ENCODE data around the gene POU2AF1. TPM values are rescaled to one million over a fixed set of nuclear protein-coding genes. Genes with fewer than 3 reads are reported as not detected.

Gene POU2AF1
- polyA plus RNA-seq, 2 of the 4 experiments (the other 2 are of a cell fraction) = not detected

DNA sequence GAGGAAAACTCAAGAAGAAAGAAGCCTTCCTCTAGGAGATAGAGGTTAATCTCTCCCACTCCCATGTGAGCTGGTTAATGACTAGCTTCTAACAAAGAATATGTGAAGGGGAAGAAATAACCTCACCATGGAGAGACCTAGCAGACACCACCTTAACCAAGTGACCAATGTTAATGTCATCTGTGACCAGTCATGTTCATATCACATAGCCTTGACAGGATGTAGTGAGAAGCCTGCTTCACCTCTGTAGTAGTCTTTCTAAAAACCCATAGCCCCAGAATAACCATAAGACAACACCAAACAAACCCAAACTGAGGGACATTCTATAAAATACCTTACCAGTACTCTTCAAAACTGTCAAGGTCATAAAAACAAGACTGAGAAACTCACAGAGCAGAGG is 21.5 kb upstream of the POU2AF1 start:
- Histone ChIP-seq H3K4me2 (no peak overlapping the region), H3K4me3 (no peak overlapping the region), H3K9me3 (no peaks in the 10 kb centered on the region), H3K4me1 (no peaks in the 10 kb centered on the region), H3K27ac (no peak overlapping the region)
- DNase-seq (ENCODE audit: low read depth in 1 of 2, low spot score in 1 of 2) = no peak
- TF ChIP-seq NR3C1 (IDR thresholded peaks at IDR 0.05) = no peak
- TF ChIP-seq HOXB5 (CRISPR knock-in tag; IDR thresholded peaks at IDR 0.05) = no peak
- no peak for TF ChIP-seq NFE2L2 (conservative IDR thresholded peaks at IDR 0.05; ENCODE audit: low read length)
- TF ChIP-seq PHF8 (IDR thresholded peaks at IDR 0.05; ENCODE audit: borderline replicate concordance, low read depth) = no peak
- TF ChIP-seq, protein P1, sequence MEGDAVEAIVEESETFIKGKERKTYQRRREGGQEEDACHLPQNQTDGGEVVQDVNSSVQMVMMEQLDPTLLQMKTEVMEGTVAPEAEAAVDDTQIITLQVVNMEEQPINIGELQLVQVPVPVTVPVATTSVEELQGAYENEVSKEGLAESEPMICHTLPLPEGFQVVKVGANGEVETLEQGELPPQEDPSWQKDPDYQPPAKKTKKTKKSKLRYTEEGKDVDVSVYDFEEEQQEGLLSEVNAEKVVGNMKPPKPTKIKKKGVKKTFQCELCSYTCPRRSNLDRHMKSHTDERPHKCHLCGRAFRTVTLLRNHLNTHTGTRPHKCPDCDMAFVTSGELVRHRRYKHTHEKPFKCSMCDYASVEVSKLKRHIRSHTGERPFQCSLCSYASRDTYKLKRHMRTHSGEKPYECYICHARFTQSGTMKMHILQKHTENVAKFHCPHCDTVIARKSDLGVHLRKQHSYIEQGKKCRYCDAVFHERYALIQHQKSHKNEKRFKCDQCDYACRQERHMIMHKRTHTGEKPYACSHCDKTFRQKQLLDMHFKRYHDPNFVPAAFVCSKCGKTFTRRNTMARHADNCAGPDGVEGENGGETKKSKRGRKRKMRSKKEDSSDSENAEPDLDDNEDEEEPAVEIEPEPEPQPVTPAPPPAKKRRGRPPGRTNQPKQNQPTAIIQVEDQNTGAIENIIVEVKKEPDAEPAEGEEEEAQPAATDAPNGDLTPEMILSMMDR (IDR thresholded peaks at IDR 0.05) = no peak
- TF ChIP-seq POLR2A (IDR thresholded peaks at IDR 0.05; ENCODE audit: low read length) = no peak
- no peak for TF ChIP-seq RARB (CRISPR knock-in tag; IDR thresholded peaks at IDR 0.05)
- no peak for TF ChIP-seq EHF (CRISPR knock-in tag; IDR thresholded peaks at IDR 0.05)
- no peak for TF ChIP-seq POLR2AphosphoS2 (conservative IDR thresholded peaks at IDR 0.05; ENCODE audit: low read length)
- no peak for FAIRE-seq
- ChIA-PET POLR2A (no interaction called here), CTCF (no interaction called here)
- ATAC-seq = no peak

DNA sequence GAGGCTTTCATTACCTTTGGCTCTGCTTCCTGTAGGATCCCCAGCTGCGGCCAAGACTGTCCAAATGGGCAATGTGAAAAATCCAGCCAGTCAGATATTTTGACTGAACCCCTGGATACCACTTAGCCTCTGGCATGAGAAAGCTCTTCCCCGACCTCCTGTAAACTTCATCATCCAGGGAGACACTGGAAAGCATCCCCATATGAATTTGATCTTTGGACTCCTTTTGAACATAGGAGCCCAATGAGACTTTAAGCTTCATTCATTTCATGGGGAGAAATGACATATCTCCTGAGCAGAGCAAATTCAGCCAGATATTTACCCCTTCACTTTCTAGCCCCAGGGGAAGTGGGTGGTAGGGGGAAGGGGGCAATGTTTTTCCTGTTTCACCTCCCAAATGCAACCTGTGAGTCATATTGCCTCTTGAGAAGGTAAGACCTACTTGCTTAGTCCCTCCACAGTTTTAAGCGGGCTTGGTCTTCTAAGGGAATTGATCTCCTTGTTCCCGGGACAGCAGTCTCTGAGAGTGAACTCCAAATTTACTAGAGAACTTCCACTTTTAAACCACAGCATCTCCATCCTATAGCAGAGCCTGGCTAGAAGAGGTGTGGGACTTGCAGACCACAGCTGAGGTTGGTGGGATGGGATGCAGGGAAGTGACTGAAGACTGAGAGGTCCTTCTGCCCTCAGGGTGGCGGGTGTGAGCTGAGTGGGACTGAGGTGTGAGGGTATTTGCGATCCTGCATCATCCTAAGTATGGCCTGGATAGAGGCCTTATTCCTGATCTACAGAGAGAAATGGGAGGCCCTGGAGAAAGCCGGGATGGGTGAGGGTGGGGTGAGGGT is 20.3 kb upstream of the POU2AF1 start:
- CTCF ChIA-PET = interaction anchor here (1.9 kb wide), 1 partner anchor 24 kb away, joined by 7 read pairs; no protein-coding TSS in a partner anchor
- POLR2A ChIA-PET = no interaction called here
- TF ChIP-seq ZSCAN20 (CRISPR knock-in tag; IDR thresholded peaks at IDR 0.05) (no peak), CEBPB (IDR thresholded peaks at IDR 0.05) (no peak), NR3C1 (IDR thresholded peaks at IDR 0.05) (no peak), RAD21 (conservative IDR thresholded peaks at IDR 0.05 in 1 of 2, IDR thresholded peaks at IDR 0.05 in 1 of 2) (no peak), NPAS2 (CRISPR knock-in tag; IDR thresholded peaks at IDR 0.05; ENCODE audit: borderline replicate concordance) (no peak), ZC3H11A (IDR thresholded peaks at IDR 0.05) (no peak)
- TF ChIP-seq, protein P2, sequence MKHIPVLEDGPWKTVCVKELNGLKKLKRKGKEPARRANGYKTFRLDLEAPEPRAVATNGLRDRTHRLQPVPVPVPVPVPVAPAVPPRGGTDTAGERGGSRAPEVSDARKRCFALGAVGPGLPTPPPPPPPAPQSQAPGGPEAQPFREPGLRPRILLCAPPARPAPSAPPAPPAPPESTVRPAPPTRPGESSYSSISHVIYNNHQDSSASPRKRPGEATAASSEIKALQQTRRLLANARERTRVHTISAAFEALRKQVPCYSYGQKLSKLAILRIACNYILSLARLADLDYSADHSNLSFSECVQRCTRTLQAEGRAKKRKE (CRISPR knock-in tag; IDR thresholded peaks at IDR 0.05; ENCODE audit: low read depth) = no peak
- Histone ChIP-seq H3K4me2 (no peak overlapping the region), H3K4me3 (no peak overlapping the region), H3K4me1 (no peaks in the 10 kb centered on the region), H3K9me3 (no peaks in the 10 kb centered on the region), H3K27ac (no peak overlapping the region)
- no peak for FAIRE-seq
- WGBS (ENCODE audit: missing lambda C conversion rate) = 71% methylated on average over 7 of the region's 7 CpGs
- ATAC-seq = no peak
- no peak for DNase-seq (ENCODE audit: low read depth in 1 of 2, low spot score in 1 of 2)

DNA sequence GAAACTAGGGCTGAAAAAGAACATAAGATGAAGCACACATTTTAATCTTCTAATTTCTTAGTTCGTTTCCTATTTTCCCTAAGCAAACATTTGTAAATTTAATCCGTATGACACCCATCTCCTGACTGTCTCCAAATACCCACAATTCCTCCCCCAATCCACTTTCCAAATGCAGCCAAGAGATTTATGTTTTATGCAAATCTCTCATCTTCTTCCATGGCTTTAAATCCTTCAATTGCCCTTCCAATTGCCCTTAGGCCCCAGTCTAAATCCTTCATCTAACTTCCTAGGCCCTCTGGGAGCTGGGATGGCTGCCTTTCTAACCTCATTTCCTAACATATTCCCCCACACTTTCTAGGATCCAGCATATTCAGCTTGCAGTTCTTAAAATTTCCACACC is 18.0 kb upstream of the POU2AF1 start:
- ATAC-seq = no peak
- H3K9me3 ChIP-seq = no peaks in the 10 kb centered on the region
- POLR2A ChIA-PET = no interaction called here
- no peak overlapping the region for H3K4me3 ChIP-seq
- FAIRE-seq = no peak
- CTCF ChIA-PET = no interaction called here
- no peak overlapping the region for H3K4me2 ChIP-seq
- H3K4me1 ChIP-seq = no peaks in the 10 kb centered on the region
- no peak for DNase-seq (ENCODE audit: low read depth in 1 of 2, low spot score in 1 of 2)
- WGBS (ENCODE audit: missing lambda C conversion rate) = 37% methylated on average over 2 of the region's 2 CpGs
- TF ChIP-seq, protein P3, sequence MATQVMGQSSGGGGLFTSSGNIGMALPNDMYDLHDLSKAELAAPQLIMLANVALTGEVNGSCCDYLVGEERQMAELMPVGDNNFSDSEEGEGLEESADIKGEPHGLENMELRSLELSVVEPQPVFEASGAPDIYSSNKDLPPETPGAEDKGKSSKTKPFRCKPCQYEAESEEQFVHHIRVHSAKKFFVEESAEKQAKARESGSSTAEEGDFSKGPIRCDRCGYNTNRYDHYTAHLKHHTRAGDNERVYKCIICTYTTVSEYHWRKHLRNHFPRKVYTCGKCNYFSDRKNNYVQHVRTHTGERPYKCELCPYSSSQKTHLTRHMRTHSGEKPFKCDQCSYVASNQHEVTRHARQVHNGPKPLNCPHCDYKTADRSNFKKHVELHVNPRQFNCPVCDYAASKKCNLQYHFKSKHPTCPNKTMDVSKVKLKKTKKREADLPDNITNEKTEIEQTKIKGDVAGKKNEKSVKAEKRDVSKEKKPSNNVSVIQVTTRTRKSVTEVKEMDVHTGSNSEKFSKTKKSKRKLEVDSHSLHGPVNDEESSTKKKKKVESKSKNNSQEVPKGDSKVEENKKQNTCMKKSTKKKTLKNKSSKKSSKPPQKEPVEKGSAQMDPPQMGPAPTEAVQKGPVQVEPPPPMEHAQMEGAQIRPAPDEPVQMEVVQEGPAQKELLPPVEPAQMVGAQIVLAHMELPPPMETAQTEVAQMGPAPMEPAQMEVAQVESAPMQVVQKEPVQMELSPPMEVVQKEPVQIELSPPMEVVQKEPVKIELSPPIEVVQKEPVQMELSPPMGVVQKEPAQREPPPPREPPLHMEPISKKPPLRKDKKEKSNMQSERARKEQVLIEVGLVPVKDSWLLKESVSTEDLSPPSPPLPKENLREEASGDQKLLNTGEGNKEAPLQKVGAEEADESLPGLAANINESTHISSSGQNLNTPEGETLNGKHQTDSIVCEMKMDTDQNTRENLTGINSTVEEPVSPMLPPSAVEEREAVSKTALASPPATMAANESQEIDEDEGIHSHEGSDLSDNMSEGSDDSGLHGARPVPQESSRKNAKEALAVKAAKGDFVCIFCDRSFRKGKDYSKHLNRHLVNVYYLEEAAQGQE (IDR thresholded peaks at IDR 0.05) = no peak
- TF ChIP-seq CBX8 (IDR thresholded peaks at IDR 0.05) = no peak
- TF ChIP-seq, protein P4, sequence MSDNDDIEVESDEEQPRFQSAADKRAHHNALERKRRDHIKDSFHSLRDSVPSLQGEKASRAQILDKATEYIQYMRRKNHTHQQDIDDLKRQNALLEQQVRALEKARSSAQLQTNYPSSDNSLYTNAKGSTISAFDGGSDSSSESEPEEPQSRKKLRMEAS (IDR thresholded peaks at IDR 0.05) = no peak
- no peak for TF ChIP-seq FOSL2 (IDR thresholded peaks at IDR 0.05)
- no peak for TF ChIP-seq FOSL2 (CRISPR knock-in tag; IDR thresholded peaks at IDR 0.05)
- no peak for TF ChIP-seq HOXB5 (CRISPR knock-in tag; IDR thresholded peaks at IDR 0.05)
- TF ChIP-seq MAZ (IDR thresholded peaks at IDR 0.05; ENCODE audit: borderline replicate concordance, low read depth, low read length) = no peak
- TF ChIP-seq NPAS2 (CRISPR knock-in tag; IDR thresholded peaks at IDR 0.05; ENCODE audit: borderline replicate concordance) = no peak
- TF ChIP-seq ZNF302 (CRISPR knock-in tag; IDR thresholded peaks at IDR 0.05) = no peak
- no peak for TF ChIP-seq NR3C1 (IDR thresholded peaks at IDR 0.05)
- no peak for TF ChIP-seq RAD21 (conservative IDR thresholded peaks at IDR 0.05 in 1 of 2, IDR thresholded peaks at IDR 0.05 in 1 of 2)
- TF ChIP-seq, protein P2 (CRISPR knock-in tag; IDR thresholded peaks at IDR 0.05; ENCODE audit: low read depth) = no peak
- TF ChIP-seq, protein P5, sequence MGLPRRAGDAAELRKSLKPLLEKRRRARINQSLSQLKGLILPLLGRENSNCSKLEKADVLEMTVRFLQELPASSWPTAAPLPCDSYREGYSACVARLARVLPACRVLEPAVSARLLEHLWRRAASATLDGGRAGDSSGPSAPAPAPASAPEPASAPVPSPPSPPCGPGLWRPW (IDR thresholded peaks at IDR 0.05) = no peak
- TF ChIP-seq SREBF2 (IDR thresholded peaks at IDR 0.05) = no peak
- TF ChIP-seq GATA3 (IDR thresholded peaks at IDR 0.05; ENCODE audit: borderline replicate concordance) = no peak
- H3K27ac ChIP-seq = no peak overlapping the region
